Chondrocyte (in vitro differentiated cells): ENCODE data around the gene CIT. TPM values are rescaled to one million over a fixed set of nuclear protein-coding genes. Genes with fewer than 3 reads are reported as not detected.

Source experiments
- DNase-seq: peaks from one replicate; pipeline ENCODE4 v3.0.0; 2021; ENCODE audit warnings: mixed read lengths, low spot score
- H3K27ac Mint-ChIP-seq: one replicate; pipeline ENCODE4 v1.8.0; 2021; ENCODE audit warnings: mild to moderate bottlenecking, moderate library complexity, mixed read lengths; ENCODE audit not compliant: unreplicated experiment
- H3K27me3 Mint-ChIP-seq: 2 replicates; pipeline ENCODE4 v1.8.0; 2021; ENCODE audit warnings: low read depth, mixed read lengths
- H3K36me3 Mint-ChIP-seq: 2 replicates; pipeline ENCODE4 v1.8.0; 2021; ENCODE audit warnings: low read depth, mixed read lengths
- H3K4me1 Mint-ChIP-seq: 2 replicates; pipeline ENCODE4 v1.8.0; 2021; ENCODE audit warnings: low read depth, mild to moderate bottlenecking, mixed read lengths
- H3K4me3 Mint-ChIP-seq: one replicate; pipeline ENCODE4 v1.8.0; 2021; ENCODE audit warnings: mild to moderate bottlenecking, moderate library complexity, mixed read lengths; ENCODE audit not compliant: unreplicated experiment
- H3K9me3 Mint-ChIP-seq: 2 replicates; pipeline ENCODE4 v1.8.0; 2021; ENCODE audit warnings: low read depth, mixed read lengths
- total RNA-seq: library from RNA; stranded (reverse); gene quantifications from 3 replicates; pipeline ENCODE4 v1.2.1, GENCODE V29; 2021
- TF ChIP-seq, protein P1 (sequence below): fragments of 200-600 bp; sonication (generic); IDR thresholded peaks from 2 replicates; pipeline ENCODE4 v1.5.0; 2021; ENCODE audit warnings: antibody characterized with exemption, mild to moderate bottlenecking, moderate library complexity

The CIT gene
- total RNA-seq, 1 donor from 2014 or later = 9.9 TPM

DNA sequence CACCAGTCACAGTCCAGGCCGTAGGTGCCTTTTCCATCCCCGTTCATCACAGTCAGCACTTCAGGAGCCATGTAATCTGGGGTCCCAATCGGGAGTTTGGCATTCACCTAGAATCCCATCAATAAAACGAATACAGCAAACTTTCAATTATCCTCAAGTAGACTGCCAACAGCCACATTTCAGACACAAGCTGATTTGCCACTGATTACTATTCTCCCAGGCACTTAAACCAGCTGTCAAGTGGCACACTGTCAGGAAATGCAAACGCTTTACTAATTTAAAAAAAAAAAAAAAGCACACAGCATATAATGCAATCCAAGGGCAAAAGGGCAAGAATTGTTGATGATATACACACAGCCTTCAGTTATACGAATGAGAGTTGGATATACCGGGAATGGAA lies 51.9 kb downstream of the CIT start:
- Mint-ChIP-seq H3K27ac (no peak overlapping the region), H3K4me3 (no peak overlapping the region), H3K9me3 (peaks cover 2% of the 10 kb centered on the region), H3K27me3 (no peaks in the 10 kb centered on the region), H3K4me1 (no peaks in the 10 kb centered on the region), H3K36me3 (no peaks in the 10 kb centered on the region)
- TF ChIP-seq, protein P1, sequence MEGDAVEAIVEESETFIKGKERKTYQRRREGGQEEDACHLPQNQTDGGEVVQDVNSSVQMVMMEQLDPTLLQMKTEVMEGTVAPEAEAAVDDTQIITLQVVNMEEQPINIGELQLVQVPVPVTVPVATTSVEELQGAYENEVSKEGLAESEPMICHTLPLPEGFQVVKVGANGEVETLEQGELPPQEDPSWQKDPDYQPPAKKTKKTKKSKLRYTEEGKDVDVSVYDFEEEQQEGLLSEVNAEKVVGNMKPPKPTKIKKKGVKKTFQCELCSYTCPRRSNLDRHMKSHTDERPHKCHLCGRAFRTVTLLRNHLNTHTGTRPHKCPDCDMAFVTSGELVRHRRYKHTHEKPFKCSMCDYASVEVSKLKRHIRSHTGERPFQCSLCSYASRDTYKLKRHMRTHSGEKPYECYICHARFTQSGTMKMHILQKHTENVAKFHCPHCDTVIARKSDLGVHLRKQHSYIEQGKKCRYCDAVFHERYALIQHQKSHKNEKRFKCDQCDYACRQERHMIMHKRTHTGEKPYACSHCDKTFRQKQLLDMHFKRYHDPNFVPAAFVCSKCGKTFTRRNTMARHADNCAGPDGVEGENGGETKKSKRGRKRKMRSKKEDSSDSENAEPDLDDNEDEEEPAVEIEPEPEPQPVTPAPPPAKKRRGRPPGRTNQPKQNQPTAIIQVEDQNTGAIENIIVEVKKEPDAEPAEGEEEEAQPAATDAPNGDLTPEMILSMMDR = no peak
- no peak for DNase-seq

DNA sequence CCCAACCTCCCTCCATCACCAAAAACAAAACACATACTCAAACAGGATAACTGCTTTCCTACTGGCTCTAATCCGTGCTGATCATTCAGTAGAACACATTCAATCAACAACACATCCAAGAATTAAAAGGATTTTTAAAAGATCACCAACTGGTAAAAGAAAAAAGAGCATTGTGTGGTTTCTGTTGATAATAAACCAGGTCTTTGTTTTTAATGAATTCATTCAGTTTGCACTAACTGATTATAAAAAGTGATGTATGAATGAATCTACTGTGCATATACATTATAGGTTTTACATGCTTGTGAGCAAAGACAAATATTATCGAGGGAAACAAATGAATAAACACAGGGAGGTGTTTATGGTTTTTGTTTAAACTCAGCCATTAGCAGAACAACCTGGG lies 55.1 kb downstream of the CIT start:
- Mint-ChIP-seq H3K27ac (no peak overlapping the region), H3K4me1 (no peaks in the 10 kb centered on the region), H3K4me3 (no peak overlapping the region), H3K36me3 (no peaks in the 10 kb centered on the region), H3K27me3 (no peaks in the 10 kb centered on the region), H3K9me3 (no peaks in the 10 kb centered on the region)
- DNase-seq = no peak
- TF ChIP-seq, protein P1 = no peak

DNA sequence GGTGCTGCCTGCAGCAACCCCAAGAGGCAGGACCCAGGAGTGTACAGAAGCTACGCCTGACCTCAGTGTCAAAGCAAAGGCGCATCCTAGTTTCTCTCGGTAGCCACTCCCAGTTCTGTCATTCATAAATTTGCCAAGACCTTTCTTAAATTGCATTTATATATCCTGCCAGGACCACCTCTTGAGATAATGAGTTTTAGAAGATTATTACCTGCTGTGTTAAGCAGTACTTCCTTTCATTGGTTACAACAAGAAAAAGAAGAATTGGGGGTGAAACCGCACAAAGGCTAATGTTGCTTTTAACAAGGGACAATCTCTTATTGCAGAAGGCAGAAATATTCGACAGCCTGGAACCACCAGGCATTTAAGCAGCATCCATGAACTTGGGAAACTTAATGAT lies 57.8 kb downstream of the CIT start:
- no peaks in the 10 kb centered on the region for H3K27me3 Mint-ChIP-seq
- H3K9me3 Mint-ChIP-seq = no peaks in the 10 kb centered on the region
- no peak overlapping the region for H3K27ac Mint-ChIP-seq
- no peak overlapping the region for H3K4me3 Mint-ChIP-seq
- TF ChIP-seq, protein P1 = no peak
- no peak for DNase-seq
- no peaks in the 10 kb centered on the region for H3K4me1 Mint-ChIP-seq
- no peaks in the 10 kb centered on the region for H3K36me3 Mint-ChIP-seq

DNA sequence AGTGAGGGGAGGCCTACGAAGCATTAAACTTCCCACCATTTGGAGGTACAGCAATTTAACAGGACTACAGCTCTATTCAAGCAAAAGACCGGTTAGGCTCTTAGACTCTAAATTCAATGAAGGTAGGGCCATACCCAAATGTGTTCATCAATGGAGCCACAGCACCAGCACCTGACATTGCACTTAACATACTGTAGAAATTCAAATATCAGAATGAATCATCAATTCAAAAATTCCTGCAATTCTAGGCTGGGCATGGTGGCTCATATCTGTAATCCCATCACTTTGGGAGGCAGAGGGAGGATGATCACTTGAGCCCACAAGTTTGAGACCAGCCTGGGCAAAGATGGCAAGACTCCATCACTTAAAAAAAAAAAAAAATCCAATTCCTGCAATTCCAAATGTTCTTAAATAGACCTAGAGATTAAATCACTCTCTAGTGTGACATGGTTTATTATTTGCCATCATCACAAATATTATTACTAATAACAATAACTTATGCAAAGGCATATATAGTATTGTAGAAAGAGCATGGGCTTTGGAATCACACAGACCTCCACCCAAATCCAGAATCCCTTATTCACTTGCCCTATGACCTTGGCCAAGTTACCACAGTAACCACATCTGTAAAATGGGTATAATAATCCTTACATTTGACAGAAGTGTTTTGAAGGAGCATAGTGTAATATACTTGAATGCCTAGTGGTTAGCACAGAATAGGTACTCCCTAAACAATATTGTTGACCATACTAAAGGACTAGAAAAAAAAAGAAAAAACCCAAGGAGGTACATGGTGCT lies 59.4 kb downstream of the CIT start:
- no peaks in the 10 kb centered on the region for H3K36me3 Mint-ChIP-seq
- no peak overlapping the region for H3K4me3 Mint-ChIP-seq
- no peak overlapping the region for H3K27ac Mint-ChIP-seq
- TF ChIP-seq, protein P1 = no peak
- no peaks in the 10 kb centered on the region for H3K9me3 Mint-ChIP-seq
- no peak for DNase-seq
- H3K27me3 Mint-ChIP-seq = no peaks in the 10 kb centered on the region
- no peaks in the 10 kb centered on the region for H3K4me1 Mint-ChIP-seq

DNA sequence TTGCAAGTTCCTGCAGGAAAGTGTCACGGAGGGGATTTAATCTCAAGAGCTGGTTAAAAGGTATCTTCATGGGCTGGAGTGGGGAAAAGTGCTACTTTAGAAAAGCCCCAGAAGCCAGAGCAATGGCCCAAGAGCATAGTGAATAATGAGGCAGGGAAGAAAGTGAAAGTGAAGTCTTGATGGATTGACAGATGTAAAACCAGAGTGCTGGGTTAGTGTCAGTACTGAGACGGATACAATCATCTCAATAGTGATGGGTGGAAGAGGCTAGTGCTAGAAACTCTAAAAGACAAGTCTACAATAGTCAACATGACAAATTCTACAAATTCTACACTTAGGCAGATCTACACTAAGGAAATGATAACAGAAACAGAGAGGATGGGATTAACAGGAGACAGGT lies 68.1 kb downstream of the CIT start:
- TF ChIP-seq, protein P1 = no peak
- peaks cover 4% of the 10 kb centered on the region for H3K9me3 Mint-ChIP-seq
- no peak overlapping the region for H3K4me3 Mint-ChIP-seq
- H3K27ac Mint-ChIP-seq = no peak overlapping the region
- no peak for DNase-seq
- H3K27me3 Mint-ChIP-seq = no peaks in the 10 kb centered on the region
- no peaks in the 10 kb centered on the region for H3K36me3 Mint-ChIP-seq
- H3K4me1 Mint-ChIP-seq = peaks cover 8% of the 10 kb centered on the region
